HG03045 (cell line): ENCODE results near the gene RANBP10.

ENCODE experiments used
- ATAC-seq: cut with Tn5 transposase; IDR thresholded peaks from one replicate; pipeline ENCODE4 v1.9.1; 2021; ENCODE audit warnings: mild to moderate bottlenecking, moderate library complexity; ENCODE audit not compliant: unreplicated experiment

RANBP10 gene

DNA sequence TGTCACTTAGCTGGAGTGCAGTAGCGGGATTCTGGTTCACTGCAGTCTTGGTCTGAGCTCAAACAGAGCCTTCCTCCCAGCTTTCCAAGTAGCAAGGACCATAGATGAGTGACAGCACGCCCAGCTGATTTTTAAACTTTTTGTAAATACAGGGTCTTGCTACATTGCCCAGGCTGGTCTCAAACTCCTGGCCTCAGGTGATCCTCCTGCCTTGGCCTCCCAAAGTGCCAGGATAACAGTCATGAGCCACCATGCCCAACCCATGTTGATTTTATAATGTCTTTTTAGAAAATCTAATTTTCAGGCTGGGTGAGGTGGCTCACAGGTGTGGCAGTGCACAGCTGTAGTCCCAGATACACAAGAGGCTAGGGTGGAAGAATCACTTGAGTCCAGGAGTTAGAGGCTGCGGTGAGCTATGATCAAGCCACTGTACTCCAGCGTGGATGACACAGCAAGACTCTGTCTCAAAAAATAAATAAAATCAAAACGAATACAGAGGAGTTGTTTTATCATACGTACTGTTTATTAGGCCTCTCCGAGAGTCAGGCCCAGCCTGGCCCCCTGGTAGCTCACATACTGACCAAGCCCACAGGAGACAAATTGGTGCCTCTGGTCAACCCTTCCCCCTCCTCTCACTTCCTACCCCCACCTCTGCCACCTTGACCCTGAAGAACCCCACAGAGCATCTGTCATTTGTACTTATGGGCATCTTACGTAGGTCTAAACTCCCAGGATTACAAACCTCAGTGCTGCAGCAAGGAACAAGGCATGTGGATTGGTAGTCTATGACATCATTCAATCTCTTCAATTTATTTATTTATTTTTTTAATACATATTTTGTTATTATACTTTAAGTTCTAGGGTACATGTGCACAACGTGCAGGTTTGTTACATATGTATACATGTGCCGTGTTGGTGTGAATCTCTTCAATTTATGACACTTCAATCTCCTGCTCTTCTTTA is 126.1 kb downstream of the RANBP10 start:
- no peak for ATAC-seq

DNA sequence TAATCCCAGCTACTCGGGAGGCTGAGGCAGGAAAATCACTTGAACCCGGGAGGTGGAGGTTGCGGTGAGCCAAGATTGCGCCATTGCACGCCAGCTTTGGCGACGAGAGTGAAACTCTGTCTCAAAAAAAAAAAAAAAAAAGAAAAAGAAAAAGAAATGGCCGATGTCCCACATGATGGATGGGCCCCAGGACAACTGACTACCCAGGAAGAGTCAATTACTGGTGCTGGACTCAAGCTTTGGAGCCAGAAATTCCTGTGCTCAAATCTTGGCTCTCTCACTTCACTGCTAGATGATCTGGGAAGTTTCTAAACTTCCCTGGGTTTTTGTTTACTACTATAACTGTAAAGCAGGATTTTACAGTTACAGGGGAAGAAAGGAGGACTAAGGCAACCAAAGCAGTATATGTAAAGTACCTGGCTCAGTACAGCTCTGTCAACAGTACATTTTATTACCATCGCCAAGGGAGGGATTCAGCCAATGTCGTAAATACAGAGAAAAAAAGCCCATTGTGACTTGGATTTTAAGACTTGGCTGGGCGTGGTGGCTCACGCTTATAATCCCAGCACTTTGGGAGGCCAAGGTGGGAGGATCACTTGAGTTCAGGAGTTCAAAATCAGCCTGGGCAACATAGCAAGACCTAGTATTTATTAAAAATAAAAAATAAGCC is 127.9 kb downstream of the RANBP10 start:
- no peak for ATAC-seq

DNA sequence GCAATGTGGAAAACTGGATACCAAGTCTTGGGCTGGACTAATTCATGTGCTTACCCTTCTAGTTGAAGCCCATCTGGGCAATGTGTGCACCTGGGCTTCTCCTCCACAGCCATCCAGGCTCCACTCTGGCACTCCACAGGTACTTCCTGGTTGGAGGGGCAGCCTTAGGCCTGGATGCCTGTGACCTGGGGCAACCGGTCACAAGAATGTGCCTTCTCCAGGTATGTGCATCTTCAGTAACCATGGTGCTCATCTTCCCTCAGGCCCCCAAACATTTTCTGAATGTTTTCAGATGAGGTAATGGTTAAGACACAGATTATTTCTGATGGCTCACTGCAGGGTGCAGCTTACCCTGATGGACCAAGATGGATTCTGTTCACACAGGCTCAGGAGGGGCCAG is 128.6 kb downstream of the RANBP10 start:
- ATAC-seq, result no peak

GRCh38 chr16:67676939-67677338 is 129.4 kb downstream of the RANBP10 start:
- ATAC-seq, result no peak

- no peak for ATAC-seq
These were observed 129.8 kb downstream of the RANBP10 start for GRCh38 chr16:67676516-67676915.

- ATAC-seq, result no peak
These were observed 130.4 kb downstream of the RANBP10 start for GRCh38 chr16:67675999-67676398.

DNA sequence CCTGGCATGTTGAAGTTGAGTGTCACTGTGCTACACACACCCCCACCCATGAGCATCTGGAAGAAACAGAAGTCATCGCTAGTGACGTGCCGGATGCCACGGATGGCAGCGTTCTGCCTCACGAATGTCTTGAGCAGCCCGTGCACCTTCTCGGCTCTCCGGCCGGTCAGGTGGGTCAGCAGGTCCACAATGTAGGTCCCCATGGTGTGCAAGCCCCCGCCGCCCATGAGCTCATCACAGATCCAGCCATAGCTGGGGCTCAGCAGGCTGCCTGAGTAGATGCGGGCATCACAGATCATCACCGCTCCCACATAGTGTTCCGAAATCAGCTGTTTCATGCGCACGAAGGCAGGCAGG is 130.8 kb downstream of the RANBP10 start:
- ATAC-seq, result no peak

- ATAC-seq, result no peak
These were observed 131.3 kb downstream of the RANBP10 start for GRCh38 chr16:67674851-67675578.

GRCh38 chr16:67673712-67674580 is 132.4 kb downstream of the RANBP10 start:
- no peak for ATAC-seq
